ENCODE measurements around the gene CTBS. TPM values are rescaled to one million over a fixed set of nuclear protein-coding genes. Genes with fewer than 3 reads are reported as not detected.

CTBS gene
- total RNA-seq, 1 experiment from 2014 or later, result 10.0 TPM

DNA sequence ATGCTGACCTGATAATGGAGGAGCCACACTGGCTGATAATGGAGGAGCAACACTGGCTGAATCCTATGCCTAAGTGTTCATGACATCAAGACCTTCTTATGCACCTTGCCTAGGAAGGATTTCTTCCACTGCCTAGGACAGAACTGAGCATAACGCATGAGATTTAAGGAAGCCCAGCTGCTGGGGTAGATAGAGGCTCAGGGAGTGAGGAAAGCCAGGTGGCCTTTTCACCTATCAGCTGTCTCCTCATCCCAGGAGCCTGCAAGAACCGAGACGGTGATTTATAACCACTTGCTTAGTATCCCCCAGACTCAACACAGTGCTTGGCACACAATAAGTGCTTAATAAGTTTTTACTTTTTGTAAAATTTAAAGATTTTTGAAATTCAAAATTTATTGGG lies 7.4 kb upstream of the CTBS start:
- Histone ChIP-seq H3K27ac (ENCODE audit: low read depth, low read length, poor library complexity, severe bottlenecking) (no peak overlapping the region), H3K4me3 (ENCODE audit: low read depth, low read length, poor library complexity, severe bottlenecking) (no peak overlapping the region), H3K27me3 (replicated peaks; ENCODE audit: insufficient read depth, low read depth, low read length, poor library complexity) (no peaks in the 10 kb centered on the region), H3K9me3 (ENCODE audit: low read depth, low read length, poor library complexity, severe bottlenecking) (no peaks in the 10 kb centered on the region), H3K4me1 (ENCODE audit: insufficient read depth, low read length, poor library complexity, severe bottlenecking) (peaks cover 24% of the 10 kb centered on the region), H3K36me3 (ENCODE audit: insufficient read depth, low read length, poor library complexity, severe bottlenecking) (no peaks in the 10 kb centered on the region)
- intact Hi-C loops (cut with micrococcal nuclease; ENCODE audit: unreplicated experiment), result no loop called here
- no peak for TF ChIP-seq EZH2 (IDR thresholded peaks at IDR 0.05; ENCODE audit: borderline replicate concordance, low read depth, low read length, poor library complexity, severe bottlenecking)
- TF ChIP-seq, protein P1, sequence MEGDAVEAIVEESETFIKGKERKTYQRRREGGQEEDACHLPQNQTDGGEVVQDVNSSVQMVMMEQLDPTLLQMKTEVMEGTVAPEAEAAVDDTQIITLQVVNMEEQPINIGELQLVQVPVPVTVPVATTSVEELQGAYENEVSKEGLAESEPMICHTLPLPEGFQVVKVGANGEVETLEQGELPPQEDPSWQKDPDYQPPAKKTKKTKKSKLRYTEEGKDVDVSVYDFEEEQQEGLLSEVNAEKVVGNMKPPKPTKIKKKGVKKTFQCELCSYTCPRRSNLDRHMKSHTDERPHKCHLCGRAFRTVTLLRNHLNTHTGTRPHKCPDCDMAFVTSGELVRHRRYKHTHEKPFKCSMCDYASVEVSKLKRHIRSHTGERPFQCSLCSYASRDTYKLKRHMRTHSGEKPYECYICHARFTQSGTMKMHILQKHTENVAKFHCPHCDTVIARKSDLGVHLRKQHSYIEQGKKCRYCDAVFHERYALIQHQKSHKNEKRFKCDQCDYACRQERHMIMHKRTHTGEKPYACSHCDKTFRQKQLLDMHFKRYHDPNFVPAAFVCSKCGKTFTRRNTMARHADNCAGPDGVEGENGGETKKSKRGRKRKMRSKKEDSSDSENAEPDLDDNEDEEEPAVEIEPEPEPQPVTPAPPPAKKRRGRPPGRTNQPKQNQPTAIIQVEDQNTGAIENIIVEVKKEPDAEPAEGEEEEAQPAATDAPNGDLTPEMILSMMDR (conservative IDR thresholded peaks at IDR 0.05; ENCODE audit: low read depth, low read length), result no peak
- no TSS peak for BruUV-seq (replicated peaks)
- CTCF ChIA-PET, result no interaction called here
- POLR2A ChIA-PET (ENCODE audit: low non-redundant PET), result no interaction called here
- no peak for DNase-seq (ENCODE audit: low spot score)

DNA sequence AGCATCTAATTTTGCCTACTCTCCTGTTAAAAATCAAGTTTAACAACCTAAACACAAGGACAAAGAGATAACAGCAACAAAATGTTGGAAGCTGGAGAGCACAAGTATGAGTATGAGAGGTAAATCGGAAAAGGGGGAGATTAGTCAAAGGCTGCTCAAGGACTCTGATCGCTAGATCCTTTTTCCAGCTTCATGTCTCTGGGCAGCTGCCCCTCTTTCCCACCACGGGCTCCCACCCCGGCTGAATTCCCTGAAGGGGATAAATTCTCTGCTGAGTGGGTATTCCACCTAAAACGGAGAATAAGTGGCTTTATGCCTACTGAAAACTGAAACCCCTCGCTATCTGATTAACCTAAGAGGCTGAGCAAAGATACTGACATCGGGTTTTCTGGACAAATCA lies 696 bp upstream of the CTBS start:
- no peaks in the 10 kb centered on the region for H3K9me3 ChIP-seq (ENCODE audit: low read depth, low read length, poor library complexity, severe bottlenecking)
- CTCF ChIA-PET, result no interaction called here
- no peak for DNase-seq (ENCODE audit: low spot score)
- no peak for TF ChIP-seq EZH2 (IDR thresholded peaks at IDR 0.05; ENCODE audit: borderline replicate concordance, low read depth, low read length, poor library complexity, severe bottlenecking)
- TF ChIP-seq, protein P1 (conservative IDR thresholded peaks at IDR 0.05; ENCODE audit: low read depth, low read length), result no peak
- POLR2A ChIA-PET (ENCODE audit: low non-redundant PET), result no interaction called here
- intact Hi-C loops (cut with micrococcal nuclease; ENCODE audit: unreplicated experiment), result no loop called here
- no TSS peak for BruUV-seq (replicated peaks)
- H3K27ac ChIP-seq (ENCODE audit: low read depth, low read length, poor library complexity, severe bottlenecking), result no peak overlapping the region
- H3K36me3 ChIP-seq (ENCODE audit: insufficient read depth, low read length, poor library complexity, severe bottlenecking), result peaks cover 1% of the 10 kb centered on the region
- no peaks in the 10 kb centered on the region for H3K27me3 ChIP-seq (replicated peaks; ENCODE audit: insufficient read depth, low read depth, low read length, poor library complexity)
- peak overlapping the region; percentile 82 for H3K4me3 ChIP-seq (ENCODE audit: low read depth, low read length, poor library complexity, severe bottlenecking)
- peaks cover 16% of the 10 kb centered on the region for H3K4me1 ChIP-seq (ENCODE audit: insufficient read depth, low read length, poor library complexity, severe bottlenecking)

DNA sequence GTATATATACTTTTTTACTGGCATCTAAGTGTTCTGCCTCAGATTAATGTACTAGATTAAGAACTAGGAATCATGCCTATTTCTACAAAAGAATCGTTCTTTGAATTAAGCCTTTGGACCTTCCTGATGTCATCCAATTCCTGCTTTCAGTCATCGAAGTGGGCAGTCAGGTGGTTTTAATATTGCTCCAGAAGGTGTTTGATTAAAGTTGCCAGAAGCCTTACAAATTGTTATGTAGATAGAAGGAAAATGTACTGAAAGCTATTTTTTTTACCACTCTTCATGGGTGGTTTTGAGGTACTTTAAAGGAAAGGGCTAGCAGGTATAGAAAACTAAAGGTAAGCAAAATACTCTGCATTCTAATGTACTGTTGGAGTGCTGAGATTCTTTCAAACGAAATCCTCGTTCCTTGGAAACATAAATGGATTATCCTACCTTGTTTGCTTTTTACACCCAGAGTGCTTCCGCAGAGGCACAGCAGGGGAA lies 716 bp downstream of the CTBS start:
- intact Hi-C loops (cut with micrococcal nuclease; ENCODE audit: unreplicated experiment), result no loop called here
- no peak for TF ChIP-seq EZH2 (IDR thresholded peaks at IDR 0.05; ENCODE audit: borderline replicate concordance, low read depth, low read length, poor library complexity, severe bottlenecking)
- TF ChIP-seq, protein P1 (conservative IDR thresholded peaks at IDR 0.05; ENCODE audit: low read depth, low read length), result no peak
- H3K27ac ChIP-seq (ENCODE audit: low read depth, low read length, poor library complexity, severe bottlenecking), result peak overlapping the region; percentile 98
- H3K4me1 ChIP-seq (ENCODE audit: insufficient read depth, low read length, poor library complexity, severe bottlenecking), result peaks cover 16% of the 10 kb centered on the region
- no peaks in the 10 kb centered on the region for H3K9me3 ChIP-seq (ENCODE audit: low read depth, low read length, poor library complexity, severe bottlenecking)
- POLR2A ChIA-PET (ENCODE audit: low non-redundant PET), result interaction anchor here (0.6 kb wide), 1 partner anchor 138 kb away, joined by 3 read pairs; no protein-coding TSS in a partner anchor
- H3K36me3 ChIP-seq (ENCODE audit: insufficient read depth, low read length, poor library complexity, severe bottlenecking), result peaks cover 2% of the 10 kb centered on the region
- CTCF ChIA-PET, result interaction anchor here (1.3 kb wide), 1 partner anchor 46 kb away, joined by 4 read pairs; no protein-coding TSS in a partner anchor
- TSS peak; percentile 87 for BruUV-seq (replicated peaks)
- DNase-seq (ENCODE audit: low spot score), result no peak
- no peaks in the 10 kb centered on the region for H3K27me3 ChIP-seq (replicated peaks; ENCODE audit: insufficient read depth, low read depth, low read length, poor library complexity)
- peak overlapping the region; percentile 82 for H3K4me3 ChIP-seq (ENCODE audit: low read depth, low read length, poor library complexity, severe bottlenecking)

Data from A673 (cell line).